ENCODE measurements around the gene SASH1. TPM values are rescaled to one million over a fixed set of nuclear protein-coding genes. Genes with fewer than 3 reads are reported as not detected.

The SASH1 gene
- total and polyA plus RNA-seq, 2 donors (not counting 1 experiment from before 2014, with no cell fraction given) = 38.6 to 44.6 TPM

- no peaks in the 10 kb centered on the region for H3K27me3 ChIP-seq (ENCODE audit: control insufficient read depth, insufficient read depth, low read length)
- no peak overlapping the region for H3K4me3 ChIP-seq (replicated peaks in 1 of 4; ENCODE audit: control extremely low read depth in 1 of 4, insufficient read depth in 1 of 4, low read depth in 3 of 4, low read length in 4 of 4)
- H2AFZ ChIP-seq (ENCODE audit: low read length) = no peak overlapping the region
- H3K36me3 ChIP-seq (ENCODE audit: control insufficient read depth, insufficient read depth, low read length) = no peaks in the 10 kb centered on the region
- no peak for TF ChIP-seq CTCF (conservative IDR thresholded peaks at IDR 0.05 in 1 of 2, IDR thresholded peaks at IDR 0.05 in 1 of 2; ENCODE audit: low read depth in 1 of 2, low read length in 2 of 2)
- no peak overlapping the region for H3K4me2 ChIP-seq (ENCODE audit: extremely low read depth, insufficient read depth, low read length)
- H3K9ac ChIP-seq (ENCODE audit: insufficient read depth, low read length) = no peak overlapping the region
- H4K20me1 ChIP-seq (ENCODE audit: control insufficient read depth, extremely low read depth, insufficient read depth, low read length) = no peaks in the 10 kb centered on the region
- no peaks in the 10 kb centered on the region for H3K9me3 ChIP-seq (ENCODE audit: control insufficient read depth, insufficient read depth, low read depth, low read length)
- no peak for DNase-seq (ENCODE audit: low read depth in 2 of 2)
- peaks cover 6% of the 10 kb centered on the region for H3K4me1 ChIP-seq (ENCODE audit: control insufficient read depth, extremely low read depth, insufficient read depth, low read length)
- no peak overlapping the region for H3K27ac ChIP-seq (ENCODE audit: insufficient read depth, low read length)
- peaks cover 4% of the 10 kb centered on the region for H3K79me2 ChIP-seq (ENCODE audit: control insufficient read depth, insufficient read depth, low read length)
Measured at GRCh38 chr6:148346681-148347440, 4.2 kb downstream of the SASH1 start.

- no peak for TF ChIP-seq CTCF (conservative IDR thresholded peaks at IDR 0.05 in 1 of 2, IDR thresholded peaks at IDR 0.05 in 1 of 2; ENCODE audit: low read depth in 1 of 2, low read length in 2 of 2)
- no peak for TF ChIP-seq EZH2 (IDR thresholded peaks at IDR 0.05; ENCODE audit: low read length, missing control alignments)
- DNase-seq (ENCODE audit: low read depth in 2 of 2) = no peak
- no peak overlapping the region for H2AFZ ChIP-seq (ENCODE audit: low read length)
- H3K4me1 ChIP-seq (ENCODE audit: control insufficient read depth, extremely low read depth, insufficient read depth, low read length) = peaks cover 5% of the 10 kb centered on the region
- no peak overlapping the region for H3K4me2 ChIP-seq (ENCODE audit: extremely low read depth, insufficient read depth, low read length)
- no peaks in the 10 kb centered on the region for H3K36me3 ChIP-seq (ENCODE audit: control insufficient read depth, insufficient read depth, low read length)
- no peaks in the 10 kb centered on the region for H3K9me3 ChIP-seq (ENCODE audit: control insufficient read depth, insufficient read depth, low read depth, low read length)
- no peak overlapping the region for H3K9ac ChIP-seq (ENCODE audit: insufficient read depth, low read length)
- no peaks in the 10 kb centered on the region for H4K20me1 ChIP-seq (ENCODE audit: control insufficient read depth, extremely low read depth, insufficient read depth, low read length)
- H3K79me2 ChIP-seq (ENCODE audit: control insufficient read depth, insufficient read depth, low read length) = peaks cover 4% of the 10 kb centered on the region
- H3K27ac ChIP-seq (ENCODE audit: insufficient read depth, low read length) = no peak overlapping the region
- H3K4me3 ChIP-seq (replicated peaks in 1 of 4; ENCODE audit: control extremely low read depth in 1 of 4, insufficient read depth in 1 of 4, low read depth in 3 of 4, low read length in 4 of 4) = no peak overlapping the region
- H3K27me3 ChIP-seq (ENCODE audit: control insufficient read depth, insufficient read depth, low read length) = no peaks in the 10 kb centered on the region
Measured at GRCh38 chr6:148347441-148348054, 4.9 kb downstream of the SASH1 start.

- peaks cover 4% of the 10 kb centered on the region for H3K79me2 ChIP-seq (ENCODE audit: control insufficient read depth, insufficient read depth, low read length)
- DNase-seq (ENCODE audit: low read depth in 2 of 2) = no peak
Measured at GRCh38 chr6:148348335-148348734, 5.7 kb downstream of the SASH1 start.

More at GRCh38 chr6:148348335-148348734, 5.7 kb downstream of the SASH1 start:
- Histone ChIP-seq H3K4me1 (ENCODE audit: control insufficient read depth, extremely low read depth, insufficient read depth, low read length) (peaks cover 5% of the 10 kb centered on the region), H2AFZ (ENCODE audit: low read length) (no peak overlapping the region), H4K20me1 (ENCODE audit: control insufficient read depth, extremely low read depth, insufficient read depth, low read length) (no peaks in the 10 kb centered on the region), H3K36me3 (ENCODE audit: control insufficient read depth, insufficient read depth, low read length) (no peaks in the 10 kb centered on the region), H3K9me3 (ENCODE audit: control insufficient read depth, insufficient read depth, low read depth, low read length) (no peaks in the 10 kb centered on the region), H3K27ac (ENCODE audit: insufficient read depth, low read length) (no peak overlapping the region), H3K4me2 (ENCODE audit: extremely low read depth, insufficient read depth, low read length) (no peak overlapping the region), H3K4me3 (replicated peaks in 1 of 4; ENCODE audit: control extremely low read depth in 1 of 4, insufficient read depth in 1 of 4, low read depth in 3 of 4, low read length in 4 of 4) (no peak overlapping the region), H3K9ac (ENCODE audit: insufficient read depth, low read length) (no peak overlapping the region), H3K27me3 (ENCODE audit: control insufficient read depth, insufficient read depth, low read length) (no peaks in the 10 kb centered on the region)
- no peak for TF ChIP-seq CTCF (conservative IDR thresholded peaks at IDR 0.05 in 1 of 2, IDR thresholded peaks at IDR 0.05 in 1 of 2; ENCODE audit: low read depth in 1 of 2, low read length in 2 of 2)
